Astrocyte (in vitro differentiated cells and primary cell): ENCODE data around the gene SLC25A13.

Experiments used
- CTCF ChIP-seq: IDR thresholded peaks from 2 replicates; pipeline ENCODE4 v1.5.1; 2011; ENCODE audit warnings: low read depth, mild to moderate bottlenecking, inconsistent platforms, low read length, moderate library complexity; ENCODE audit not compliant: insufficient read depth
- EZH2 ChIP-seq: IDR thresholded peaks from 2 replicates; pipeline ENCODE4 v1.6.1; 2012; ENCODE audit warnings: mild to moderate bottlenecking, low read length, inconsistent platforms; ENCODE audit not compliant: insufficient read depth

- TF ChIP-seq CTCF (no peak), EZH2 (no peak)
Observed at GRCh38 chr7:96308950-96309263, 13.0 kb downstream of the SLC25A13 start.
